ENCODE measurements around the gene AGO4.
"Not testable (repeated sequence)": the region's sequence is repeated elsewhere in the genome, so short reads cannot be mapped to it uniquely, and the experiment has no call there.

AGO4 gene

GRCh38 chr1:35810096-35810881 lies 2.5 kb downstream of the AGO4 start:
- no peak for DNase-seq (ENCODE audit: low read depth, low spot score)

- DNase-seq (ENCODE audit: low read depth, low spot score): not testable (repeated sequence)
These were observed 4.9 kb downstream of the AGO4 start for GRCh38 chr1:35812754-35813153.

GRCh38 chr1:35825255-35825654 lies 17.4 kb downstream of the AGO4 start:
- DNase-seq (ENCODE audit: low read depth, low spot score): no peak

GRCh38 chr1:35832276-35832905 lies 24.6 kb downstream of the AGO4 start:
- DNase-seq (ENCODE audit: low read depth, low spot score): no peak

- no peak for DNase-seq (ENCODE audit: low read depth, low spot score)
These were observed 25.6 kb downstream of the AGO4 start for GRCh38 chr1:35833395-35833794.

GRCh38 chr1:35834218-35834617 lies 26.4 kb downstream of the AGO4 start:
- no peak for DNase-seq (ENCODE audit: low read depth, low spot score)

- no peak for DNase-seq (ENCODE audit: low read depth, low spot score)
These were observed 27.6 kb downstream of the AGO4 start for GRCh38 chr1:35835398-35835797.

- no peak for DNase-seq (ENCODE audit: low read depth, low spot score)
These were observed 28.9 kb downstream of the AGO4 start for GRCh38 chr1:35836734-35837133.

- DNase-seq (ENCODE audit: low read depth, low spot score): no peak
These were observed 31.0 kb downstream of the AGO4 start for GRCh38 chr1:35838693-35839245.

- no peak for DNase-seq (ENCODE audit: low read depth, low spot score)
These were observed 37.0 kb downstream of the AGO4 start for GRCh38 chr1:35844826-35845225.

- no peak for DNase-seq (ENCODE audit: low read depth, low spot score)
These were observed 38.0 kb downstream of the AGO4 start for GRCh38 chr1:35845766-35846165.

GRCh38 chr1:35847935-35848565 lies 40.2 kb downstream of the AGO4 start:
- no peak for DNase-seq (ENCODE audit: low read depth, low spot score)

GRCh38 chr1:35850051-35850450 lies 42.2 kb downstream of the AGO4 start:
- peak; percentile 20 for DNase-seq (ENCODE audit: low read depth, low spot score)

GRCh38 chr1:35850716-35851115 lies 42.9 kb downstream of the AGO4 start:
- DNase-seq (ENCODE audit: low read depth, low spot score): no peak

- no peak for DNase-seq (ENCODE audit: low read depth, low spot score)
These were observed 43.5 kb downstream of the AGO4 start for GRCh38 chr1:35851132-35851869.

GRCh38 chr1:35852241-35852640 lies 44.4 kb downstream of the AGO4 start:
- no peak for DNase-seq (ENCODE audit: low read depth, low spot score)

GRCh38 chr1:35854989-35855700 lies 47.3 kb downstream of the AGO4 start:
- no peak for DNase-seq (ENCODE audit: low read depth, low spot score)

GRCh38 chr1:35856964-35857363 lies 49.1 kb downstream of the AGO4 start:
- DNase-seq (ENCODE audit: low read depth, low spot score): no peak

- DNase-seq (ENCODE audit: low read depth, low spot score): no peak
These were observed 50.0 kb downstream of the AGO4 start for GRCh38 chr1:35857830-35858229.

- DNase-seq (ENCODE audit: low read depth, low spot score): no peak
These were observed 52.9 kb downstream of the AGO4 start for GRCh38 chr1:35860696-35861095.

GRCh38 chr1:35863136-35863535 lies 55.3 kb downstream of the AGO4 start:
- DNase-seq (ENCODE audit: low read depth, low spot score): no peak
